Measurements from ENCODE around the gene SLC22A8. TPM values are rescaled to one million over a fixed set of nuclear protein-coding genes. Genes with fewer than 3 reads are reported as not detected.

SLC22A8 gene
- total and polyA plus RNA-seq, 2 of the 4 experiments (the other 2 are of a cell fraction), result not detected

GRCh38 chr11:63014408-63015055 is 1.1 kb downstream of the SLC22A8 start:
- Histone ChIP-seq H3K4me1 (ENCODE audit: control insufficient read depth, insufficient read depth, low read length) (no peaks in the 10 kb centered on the region), H2AFZ (replicated peaks; ENCODE audit: low read length, poor library complexity) (no peak overlapping the region), H3K9ac (ENCODE audit: low read depth, low read length) (no peak overlapping the region), H2BK120ac (ENCODE audit: low read depth, low read length) (no peak overlapping the region), H3K79me1 (ENCODE audit: low read depth in 1 of 2, low read length in 2 of 2) (no peaks in the 10 kb centered on the region), H2BK20ac (ENCODE audit: low read depth, low read length) (no peak overlapping the region), H3K4me2 (ENCODE audit: low read depth, low read length) (no peak overlapping the region), H3K9me1 (ENCODE audit: insufficient read depth, low read length) (no peaks in the 10 kb centered on the region), H2AK9ac (replicated peaks; ENCODE audit: low read depth, low read length, poor library complexity) (no peak overlapping the region), H3K4me3 (ENCODE audit: insufficient read depth, low read depth, low read length) (no peak overlapping the region), H3K56ac (ENCODE audit: extremely low read depth, insufficient read depth, low read length) (no peak overlapping the region), H4K20me1 (ENCODE audit: insufficient read depth, low read length) (no peaks in the 10 kb centered on the region), H3K14ac (replicated peaks; ENCODE audit: low read depth, low read length) (no peak overlapping the region), H4K5ac (ENCODE audit: low read depth, low read length) (no peak overlapping the region), H3K23ac (ENCODE audit: low read depth, low read length) (no peak overlapping the region), H4K8ac (ENCODE audit: low read depth in 2 of 2, low read length in 2 of 2) (no peak overlapping the region), H2BK5ac (ENCODE audit: low read depth, low read length, poor library complexity, severe bottlenecking) (no peak overlapping the region), H3K36me3 (ENCODE audit: control insufficient read depth, insufficient read depth, low read length) (no peaks in the 10 kb centered on the region), H2BK15ac (ENCODE audit: low read depth, low read length) (no peak overlapping the region), H3K27ac (ENCODE audit: insufficient read depth, low read length) (no peak overlapping the region), H3K18ac (ENCODE audit: low read depth, low read length) (no peak overlapping the region), H2AK5ac (ENCODE audit: low read depth, low read length) (no peak overlapping the region), H3K27me3 (ENCODE audit: control insufficient read depth, insufficient read depth, low read length) (peaks cover 45% of the 10 kb centered on the region), H4K91ac (ENCODE audit: insufficient read depth, low read depth, low read length) (no peak overlapping the region), H3K4ac (ENCODE audit: low read depth, low read length) (no peak overlapping the region), H3K9me3 (ENCODE audit: control insufficient read depth, insufficient read depth, low read length) (no peaks in the 10 kb centered on the region)
- ChIA-PET POLR2A (ENCODE audit: unreplicated experiment) (no interaction called here), CTCF (no interaction called here)
- no TSS peak for BruUV-seq (replicated peaks)
- dilution Hi-C loops (cut with HindIII; ENCODE audit: low sequenced_read_pairs, unreplicated experiment) (no loop called here), in situ Hi-C loops (cut with MboI; ENCODE audit: low sequenced_read_pairs) (no loop called here), intact Hi-C loops (cut with micrococcal nuclease) (no loop called here)
- no peak for ATAC-seq (ENCODE audit: low read depth)
- 67% methylated on average over 3 of the region's 13 CpGs; no CpG with 5 or more reads in 1 of the 2 experiments for WGBS, 2 experiments (ENCODE audit: extremely low coverage in 2 of 2, insufficient read length in 1 of 2)
- no peak for DNase-seq
- TF ChIP-seq RAD21 (IDR thresholded peaks at IDR 0.05; ENCODE audit: low read length), result no peak
- no peak for TF ChIP-seq USF2 (IDR thresholded peaks at IDR 0.05; ENCODE audit: low read depth, low read length)
- TF ChIP-seq RCOR1 (IDR thresholded peaks at IDR 0.05; ENCODE audit: insufficient replicate concordance, low read length), result no peak
- TF ChIP-seq MAZ (IDR thresholded peaks at IDR 0.05; ENCODE audit: borderline replicate concordance, low read depth, low read length), result no peak
- no peak for TF ChIP-seq MAFK (IDR thresholded peaks at IDR 0.05; ENCODE audit: low read depth, low read length)
- TF ChIP-seq ELK1 (IDR thresholded peaks at IDR 0.05; ENCODE audit: borderline replicate concordance, low read depth, low read length), result no peak
- TF ChIP-seq SMC3 (IDR thresholded peaks at IDR 0.05; ENCODE audit: low read depth, low read length), result no peak
- TF ChIP-seq CTCF (conservative IDR thresholded peaks at IDR 0.05; ENCODE audit: low read depth, low read length), result no peak
- no peak for TF ChIP-seq NFE2L2 (IDR thresholded peaks at IDR 0.05; ENCODE audit: low read depth, low read length)
- no peak for TF ChIP-seq MXI1 (IDR thresholded peaks at IDR 0.05; ENCODE audit: borderline replicate concordance, low read depth, low read length)
- TF ChIP-seq CHD1 (IDR thresholded peaks at IDR 0.05; ENCODE audit: low read depth, low read length), result no peak
- no peak for TF ChIP-seq BHLHE40 (IDR thresholded peaks at IDR 0.05; ENCODE audit: low read depth, low read length)
- no peak for TF ChIP-seq POLR2A (IDR thresholded peaks at IDR 0.05; ENCODE audit: low read depth, low read length)
- TF ChIP-seq FOS (IDR thresholded peaks at IDR 0.05; ENCODE audit: low read depth, low read length), result no peak
- TF ChIP-seq RFX5 (IDR thresholded peaks at IDR 0.05; ENCODE audit: low read depth, low read length), result no peak
- no peak for TF ChIP-seq CEBPB (IDR thresholded peaks at IDR 0.05; ENCODE audit: low read depth, low read length)

Data from IMR-90 (cell line).